ENCODE results near the gene ASTN2. TPM values are rescaled to one million over a fixed set of nuclear protein-coding genes. Genes with fewer than 3 reads are reported as not detected.

The ASTN2 gene
- total and polyA plus RNA-seq, 10 donors = 0.87 to 6.1 (median 3.7) TPM

DNA sequence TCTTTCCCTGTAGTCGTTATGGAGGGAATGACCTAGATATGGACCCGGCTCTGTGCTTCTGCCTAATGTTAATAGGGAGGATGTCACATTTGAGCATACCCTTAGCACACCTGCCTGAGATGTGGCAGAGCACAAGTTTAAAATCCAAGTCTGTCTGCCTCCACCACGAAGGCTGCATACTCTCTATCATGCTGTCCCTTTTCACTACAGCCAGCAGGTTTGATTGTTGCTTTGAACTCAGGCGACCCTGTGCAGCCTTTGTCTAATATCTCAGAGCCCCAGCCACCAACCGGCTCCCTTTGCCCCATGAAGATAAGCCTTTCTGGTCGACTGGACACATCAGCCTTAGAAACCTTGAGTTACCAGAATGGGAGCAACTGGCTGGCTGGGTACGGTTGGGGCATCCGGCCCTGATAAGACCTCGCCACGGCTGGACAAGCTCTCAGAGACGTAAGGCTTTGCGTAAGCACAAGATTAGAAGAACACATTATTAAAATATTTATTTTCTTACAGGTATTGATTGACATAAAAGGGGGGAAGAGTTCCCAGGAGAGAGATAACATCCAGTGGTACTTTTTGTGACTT lies 949.8 kb downstream of the ASTN2 start:
- 83 to 89% (median 87%) methylated on average over 12 of the region's 12 CpGs for WGBS, 5 donors
- TF ChIP-seq POLR2A (IDR thresholded peaks at IDR 0.05) = no peak
- no peak for TF ChIP-seq POLR2AphosphoS5 (IDR thresholded peaks at IDR 0.05)
- TF ChIP-seq, protein P1, sequence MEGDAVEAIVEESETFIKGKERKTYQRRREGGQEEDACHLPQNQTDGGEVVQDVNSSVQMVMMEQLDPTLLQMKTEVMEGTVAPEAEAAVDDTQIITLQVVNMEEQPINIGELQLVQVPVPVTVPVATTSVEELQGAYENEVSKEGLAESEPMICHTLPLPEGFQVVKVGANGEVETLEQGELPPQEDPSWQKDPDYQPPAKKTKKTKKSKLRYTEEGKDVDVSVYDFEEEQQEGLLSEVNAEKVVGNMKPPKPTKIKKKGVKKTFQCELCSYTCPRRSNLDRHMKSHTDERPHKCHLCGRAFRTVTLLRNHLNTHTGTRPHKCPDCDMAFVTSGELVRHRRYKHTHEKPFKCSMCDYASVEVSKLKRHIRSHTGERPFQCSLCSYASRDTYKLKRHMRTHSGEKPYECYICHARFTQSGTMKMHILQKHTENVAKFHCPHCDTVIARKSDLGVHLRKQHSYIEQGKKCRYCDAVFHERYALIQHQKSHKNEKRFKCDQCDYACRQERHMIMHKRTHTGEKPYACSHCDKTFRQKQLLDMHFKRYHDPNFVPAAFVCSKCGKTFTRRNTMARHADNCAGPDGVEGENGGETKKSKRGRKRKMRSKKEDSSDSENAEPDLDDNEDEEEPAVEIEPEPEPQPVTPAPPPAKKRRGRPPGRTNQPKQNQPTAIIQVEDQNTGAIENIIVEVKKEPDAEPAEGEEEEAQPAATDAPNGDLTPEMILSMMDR (IDR thresholded peaks at IDR 0.05 in 8 of 11, conservative IDR thresholded peaks at IDR 0.05 in 3 of 11) = no peak
- no peaks in the 10 kb centered on the region for H3K36me3 ChIP-seq
- DNase-seq = no peak
- H3K27ac ChIP-seq = no peak overlapping the region
- no peaks in the 10 kb centered on the region for H3K27me3 ChIP-seq (replicated peaks in 1 of 7)
- intact Hi-C loops (cut with DNase I; ENCODE audit: low total_unique reads) = no loop called here
- H3K4me1 ChIP-seq = no peaks in the 10 kb centered on the region
- H3K9me3 ChIP-seq = no peaks in the 10 kb centered on the region
- H3K4me3 ChIP-seq = no peak overlapping the region

DNA sequence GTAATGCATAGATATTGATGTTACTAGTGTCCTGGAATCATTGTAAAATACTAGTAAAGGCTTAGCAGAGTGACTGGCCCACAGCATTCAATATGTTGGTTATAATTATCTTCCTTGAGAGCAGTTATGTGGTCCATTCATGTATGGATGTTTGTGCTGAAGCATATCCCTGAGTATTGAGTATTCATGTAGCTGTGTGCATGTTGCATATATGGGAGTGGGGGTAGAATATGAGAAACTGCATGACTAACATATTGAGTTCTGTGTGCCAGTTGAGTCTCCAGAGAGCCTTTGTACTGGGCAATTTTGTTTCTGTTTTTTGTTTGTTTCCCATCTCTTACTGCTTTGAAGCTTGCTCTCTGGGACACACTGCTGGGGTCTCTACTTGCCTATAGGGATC lies 950.4 kb downstream of the ASTN2 start:
- no peak for DNase-seq
- Histone ChIP-seq H3K4me1 (no peaks in the 10 kb centered on the region), H3K27ac (no peak overlapping the region), H3K9me3 (no peaks in the 10 kb centered on the region), H3K36me3 (no peaks in the 10 kb centered on the region), H3K4me3 (no peak overlapping the region), H3K27me3 (replicated peaks in 1 of 7) (no peaks in the 10 kb centered on the region)
- TF ChIP-seq, protein P1 (IDR thresholded peaks at IDR 0.05 in 8 of 11, conservative IDR thresholded peaks at IDR 0.05 in 3 of 11) = no peak
- TF ChIP-seq POLR2A (IDR thresholded peaks at IDR 0.05) (no peak), POLR2AphosphoS5 (IDR thresholded peaks at IDR 0.05) (no peak)
- intact Hi-C loops (cut with DNase I; ENCODE audit: low total_unique reads) = no loop called here

DNA sequence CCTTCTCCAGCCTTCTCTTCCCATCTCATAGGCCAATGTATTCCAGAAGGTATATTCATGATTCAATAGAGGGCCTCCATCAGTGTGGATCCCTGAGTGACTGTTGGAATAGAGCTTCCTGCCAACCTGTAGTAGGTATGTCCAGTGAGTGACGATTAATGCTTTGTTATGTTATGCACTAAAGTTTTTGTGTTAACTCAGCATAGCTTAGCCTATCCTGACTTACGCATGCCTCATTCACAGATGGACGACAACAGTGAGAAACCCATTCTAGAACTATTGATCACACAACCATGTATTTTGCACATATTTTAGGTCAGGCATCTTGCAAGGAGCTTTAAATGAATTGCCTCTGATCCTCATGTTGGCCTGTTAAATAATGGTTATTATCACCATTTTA lies 953.2 kb downstream of the ASTN2 start:
- TF ChIP-seq POLR2AphosphoS5 (IDR thresholded peaks at IDR 0.05) (no peak), POLR2A (IDR thresholded peaks at IDR 0.05) (no peak)
- TF ChIP-seq, protein P1 (IDR thresholded peaks at IDR 0.05 in 8 of 11, conservative IDR thresholded peaks at IDR 0.05 in 3 of 11) = no peak
- 93 to 98% (median 97%) methylated on average over 3 of the region's 3 CpGs for WGBS, 5 donors
- Histone ChIP-seq H3K4me3 (no peak overlapping the region), H3K9me3 (peaks cover 0 to 14% (median 11%) of the 10 kb centered on the region in 8 donors), H3K36me3 (no peaks in the 10 kb centered on the region), H3K27me3 (replicated peaks in 1 of 7) (no peaks in the 10 kb centered on the region), H3K27ac (no peak overlapping the region), H3K4me1 (no peaks in the 10 kb centered on the region)
- intact Hi-C loops (cut with DNase I; ENCODE audit: low total_unique reads) = no loop called here
- no peak for DNase-seq

DNA sequence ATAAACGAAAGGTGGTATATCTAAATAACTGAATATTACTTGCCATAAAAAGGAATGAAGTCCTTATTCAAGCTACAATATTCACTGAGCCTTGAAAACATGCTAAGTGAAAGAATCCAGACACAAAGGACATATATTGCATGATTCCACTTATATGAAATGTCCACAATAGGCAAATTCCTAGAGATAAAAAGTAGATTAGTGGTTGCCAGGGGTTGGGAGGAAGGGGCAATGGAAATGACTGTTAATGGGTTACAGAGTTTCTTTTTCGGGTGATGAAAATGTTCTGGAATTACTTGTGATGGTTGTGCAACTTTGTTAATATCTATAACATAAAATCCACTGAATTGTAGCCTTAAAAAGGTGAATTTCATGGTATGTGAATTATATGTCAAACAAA lies 954.8 kb downstream of the ASTN2 start:
- no peaks in the 10 kb centered on the region for H3K4me1 ChIP-seq
- DNase-seq = no peak
- intact Hi-C loops (cut with DNase I; ENCODE audit: low total_unique reads) = no loop called here

More for the DNA sequence above, 954.8 kb downstream of the ASTN2 start:
- peaks cover 0 to 24% (median 19%) of the 10 kb centered on the region in 8 donors for H3K9me3 ChIP-seq
- TF ChIP-seq, protein P1 (IDR thresholded peaks at IDR 0.05 in 8 of 11, conservative IDR thresholded peaks at IDR 0.05 in 3 of 11) = no peak
- TF ChIP-seq POLR2AphosphoS5 (IDR thresholded peaks at IDR 0.05) (no peak), POLR2A (IDR thresholded peaks at IDR 0.05) (no peak)
- H3K36me3 ChIP-seq = no peaks in the 10 kb centered on the region
- no peaks in the 10 kb centered on the region for H3K27me3 ChIP-seq (replicated peaks in 1 of 7)
- H3K27ac ChIP-seq = no peak overlapping the region
- no peak overlapping the region for H3K4me3 ChIP-seq
- 69 to 92% (median 86%) methylated on average over 2 of the region's 2 CpGs for WGBS, 5 donors

Data from spleen (tissue), 11 donors.